GM12872 (cell line): ENCODE results near the gene C3AR1.
A peak's percentile ranks its signal among the peaks of the same experiment; 100 is the strongest.

ENCODE experiments used
- TF ChIP-seq, protein P1 (sequence below): IDR thresholded peaks from 3 replicates; pipeline ENCODE4 v1.5.1; 2011; ENCODE audit warnings: low read depth, mild to moderate bottlenecking, low read length, moderate library complexity; ENCODE audit not compliant: insufficient read depth

Gene C3AR1

DNA sequence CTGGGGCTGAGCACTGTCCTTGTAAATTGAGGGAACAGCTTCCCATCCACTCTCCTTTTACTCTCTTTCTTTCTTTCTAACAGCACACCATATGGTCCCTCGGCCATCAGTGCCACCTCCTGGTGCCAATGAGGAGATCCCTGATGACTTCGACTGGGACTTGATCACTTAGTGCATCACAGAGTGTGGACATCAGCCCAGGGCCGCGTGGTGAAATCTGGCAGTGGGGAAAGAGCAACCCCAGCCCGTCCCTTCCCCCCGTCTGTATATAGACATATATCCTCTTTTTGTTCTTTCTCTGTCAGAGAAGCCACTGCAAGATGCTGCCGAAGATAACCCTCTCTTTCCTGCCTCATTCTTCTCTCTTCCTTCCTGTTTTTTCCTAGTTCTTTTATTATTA is 13.5 kb downstream of the C3AR1 start:
- TF ChIP-seq, protein P1, sequence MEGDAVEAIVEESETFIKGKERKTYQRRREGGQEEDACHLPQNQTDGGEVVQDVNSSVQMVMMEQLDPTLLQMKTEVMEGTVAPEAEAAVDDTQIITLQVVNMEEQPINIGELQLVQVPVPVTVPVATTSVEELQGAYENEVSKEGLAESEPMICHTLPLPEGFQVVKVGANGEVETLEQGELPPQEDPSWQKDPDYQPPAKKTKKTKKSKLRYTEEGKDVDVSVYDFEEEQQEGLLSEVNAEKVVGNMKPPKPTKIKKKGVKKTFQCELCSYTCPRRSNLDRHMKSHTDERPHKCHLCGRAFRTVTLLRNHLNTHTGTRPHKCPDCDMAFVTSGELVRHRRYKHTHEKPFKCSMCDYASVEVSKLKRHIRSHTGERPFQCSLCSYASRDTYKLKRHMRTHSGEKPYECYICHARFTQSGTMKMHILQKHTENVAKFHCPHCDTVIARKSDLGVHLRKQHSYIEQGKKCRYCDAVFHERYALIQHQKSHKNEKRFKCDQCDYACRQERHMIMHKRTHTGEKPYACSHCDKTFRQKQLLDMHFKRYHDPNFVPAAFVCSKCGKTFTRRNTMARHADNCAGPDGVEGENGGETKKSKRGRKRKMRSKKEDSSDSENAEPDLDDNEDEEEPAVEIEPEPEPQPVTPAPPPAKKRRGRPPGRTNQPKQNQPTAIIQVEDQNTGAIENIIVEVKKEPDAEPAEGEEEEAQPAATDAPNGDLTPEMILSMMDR, result no peak

DNA sequence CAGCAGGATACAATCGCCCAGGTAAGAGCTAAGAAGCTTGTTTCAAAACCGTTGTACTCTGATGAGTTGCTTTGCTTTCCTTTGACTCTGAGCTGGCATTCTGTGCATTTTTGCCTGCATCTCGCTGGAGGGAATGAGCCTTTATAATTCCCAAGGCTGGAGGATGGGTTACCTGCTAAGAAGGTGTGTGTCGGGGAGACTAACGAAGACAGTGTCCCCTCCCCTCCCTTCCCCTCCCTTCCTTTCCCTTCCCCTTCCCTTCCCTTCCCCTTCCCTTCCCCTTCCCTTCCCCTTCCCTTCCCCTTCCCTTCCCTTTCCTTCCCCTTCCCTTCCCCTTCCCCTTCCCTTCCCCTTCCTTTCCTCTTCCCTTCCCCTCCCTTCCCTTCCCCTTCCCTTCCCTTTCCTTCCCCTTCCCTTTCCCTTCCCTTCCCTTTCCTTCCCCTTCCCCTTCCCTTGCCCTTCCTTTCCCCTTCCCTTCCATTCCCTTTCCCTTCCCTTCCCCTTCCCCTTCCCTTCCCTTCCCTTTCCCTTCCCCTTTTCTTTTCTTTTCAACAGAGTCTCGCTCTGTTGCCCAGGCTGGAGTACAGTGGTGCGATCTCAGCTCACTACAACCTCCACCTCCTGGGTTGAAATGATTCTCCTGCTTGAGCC is 15.4 kb downstream of the C3AR1 start:
- TF ChIP-seq, protein P1, result no peak

DNA sequence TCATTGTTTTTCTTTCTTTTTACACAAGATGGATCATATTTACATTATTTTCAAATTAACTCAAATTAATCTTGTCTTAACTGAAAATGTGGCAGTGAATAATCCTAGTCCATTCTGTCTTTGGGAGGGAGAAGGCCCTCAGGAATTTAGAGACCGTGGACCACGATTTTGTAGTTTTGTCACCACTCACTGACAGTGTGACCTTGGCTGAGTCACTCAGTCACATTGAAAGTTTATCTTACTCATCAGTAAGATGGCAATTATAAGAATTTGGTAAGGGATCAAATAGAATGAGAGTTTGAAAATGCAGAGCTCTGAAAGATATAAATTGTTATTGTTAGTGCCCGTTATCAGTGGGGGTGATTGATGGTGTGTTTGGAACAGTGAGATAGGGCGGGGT is 17.3 kb downstream of the C3AR1 start:
- TF ChIP-seq, protein P1, result no peak

DNA sequence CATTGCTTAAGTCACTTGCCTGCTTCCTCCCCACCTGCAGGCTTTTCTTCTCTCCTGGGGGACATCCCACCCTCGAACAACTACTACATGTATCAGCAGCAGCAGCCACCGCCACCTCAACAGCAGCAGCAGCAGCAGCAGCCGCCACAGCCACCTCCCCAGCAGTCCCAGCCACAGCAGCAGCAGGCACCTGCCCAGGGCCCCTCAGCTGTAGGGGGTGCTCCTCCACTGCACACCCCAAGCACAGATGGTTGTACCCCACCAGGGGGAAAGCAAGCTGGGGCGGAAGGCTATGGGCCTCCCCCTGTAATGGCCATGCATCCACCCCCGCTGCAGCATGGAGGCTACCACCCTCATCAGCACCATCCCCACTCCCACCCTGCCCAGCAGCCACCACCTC is 18.3 kb downstream of the C3AR1 start:
- TF ChIP-seq, protein P1, result no peak

DNA sequence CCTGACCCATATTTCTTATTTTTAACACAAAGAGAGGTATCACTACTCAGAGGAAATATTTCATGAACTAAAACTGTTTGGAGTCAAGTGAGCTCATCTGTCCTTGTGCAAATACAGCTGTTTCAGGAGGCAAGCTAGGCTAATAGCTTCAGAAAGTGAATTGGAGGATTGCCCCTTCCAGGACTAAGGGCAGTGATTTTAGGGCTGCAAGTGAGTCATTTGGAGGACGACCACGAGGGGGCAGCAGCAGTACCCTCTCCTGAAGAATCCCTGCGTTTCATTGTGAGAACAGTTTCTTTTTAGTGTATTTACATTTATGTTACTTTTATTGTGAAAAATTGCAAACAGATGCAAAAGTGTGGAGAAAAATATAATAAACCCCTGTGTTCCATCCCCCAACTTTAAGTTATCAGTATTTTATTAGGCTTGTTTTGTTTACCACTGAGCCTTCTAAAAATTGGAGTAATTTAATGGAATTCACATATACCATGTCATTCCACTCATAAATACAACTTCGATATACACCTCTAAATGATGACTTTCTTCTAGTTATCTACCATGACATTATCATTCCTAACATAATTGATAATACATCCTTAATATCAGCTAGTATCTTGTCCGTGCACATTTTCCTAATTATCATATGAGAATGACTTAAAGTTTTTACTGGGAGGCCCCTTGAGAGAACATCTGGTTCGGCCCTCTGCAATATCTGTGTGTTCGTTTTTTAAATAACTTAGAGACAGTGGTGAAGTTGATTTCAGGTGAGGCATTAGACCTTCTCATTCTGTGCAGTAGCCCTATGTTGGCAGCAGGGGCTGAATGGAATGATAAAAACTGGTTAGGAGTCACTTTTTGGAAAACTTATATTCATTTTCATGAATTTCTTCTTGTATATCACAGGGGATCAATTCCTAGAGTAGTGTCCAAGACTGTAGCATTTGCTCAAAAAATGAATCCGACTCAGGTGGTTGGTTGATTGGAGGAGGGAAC is 19.9 kb downstream of the C3AR1 start:
- TF ChIP-seq, protein P1, result peak; percentile 88

DNA sequence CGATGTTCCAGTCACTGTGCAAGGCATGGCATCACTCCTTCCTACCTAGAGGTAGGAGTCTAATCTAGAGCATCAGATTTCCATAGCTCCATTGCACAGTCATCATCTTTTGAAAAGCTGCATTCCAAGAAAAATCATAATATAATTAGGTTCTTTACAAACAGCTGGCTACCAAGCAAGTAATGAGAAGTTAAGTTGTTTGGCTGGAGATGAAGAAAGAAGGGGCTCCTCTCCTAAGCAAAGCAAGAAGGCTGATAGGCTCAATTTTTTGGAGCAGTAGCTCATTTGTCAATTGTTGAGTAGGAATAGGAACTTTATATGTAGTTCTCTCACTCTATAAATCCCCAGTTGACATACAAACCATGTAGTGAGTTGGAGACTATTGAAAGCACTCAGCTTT is 25.4 kb downstream of the C3AR1 start:
- TF ChIP-seq, protein P1, result no peak

DNA sequence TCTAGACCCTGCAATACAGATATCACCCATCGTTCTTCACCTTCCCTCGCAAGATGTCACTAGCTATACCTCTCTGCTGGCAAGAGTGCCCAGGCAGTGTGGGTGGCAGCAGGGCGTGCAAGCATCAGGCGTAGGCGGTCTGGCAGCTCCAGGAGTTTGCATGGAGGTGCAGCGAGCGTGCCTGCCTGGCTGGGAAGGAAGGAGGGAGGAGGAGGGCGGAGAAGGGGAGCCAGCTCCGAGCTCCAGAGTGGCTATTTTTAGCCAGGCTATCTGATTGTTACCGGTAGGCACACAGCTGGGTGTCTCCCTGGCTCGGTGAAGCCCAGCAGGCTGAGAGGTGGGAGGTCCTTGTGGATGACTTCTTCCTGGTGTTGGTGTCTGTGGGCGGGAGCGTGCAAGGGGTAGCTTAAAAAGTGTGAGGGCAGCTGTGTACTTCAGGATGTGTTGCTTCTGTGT is 27.5 kb downstream of the C3AR1 start:
- TF ChIP-seq, protein P1, result no peak
